Lower leg skin (tissue), 4 donors: Measurements from ENCODE around the gene TXLNB. TPM values are rescaled to one million over a fixed set of nuclear protein-coding genes. Genes with fewer than 3 reads are reported as not detected.

ENCODE experiments used
- DNase-seq, 2 donors: peaks; one replicate each; pipeline ENCODE4 v3.0.0-alpha.2; 2019; ENCODE audit warnings: low spot score in 2 of 2
- H3K4me3 ChIP-seq: fragments of 200-600 bp; sonication (generic); 2 replicates; pipeline ENCODE4 v1.5.1; 2017; ENCODE audit warnings: mild to moderate bottlenecking, low read depth; ENCODE audit not compliant: poor library complexity, severe bottlenecking
- POLR2A ChIP-seq, 2 donors: fragments of 450-650 bp; IDR thresholded peaks; one replicate each; pipeline ENCODE4 v1.6.1; 2016 to 2017; ENCODE audit warnings: antibody characterized with exemption in 2 of 2, mild to moderate bottlenecking in 1 of 2, moderate library complexity in 1 of 2
- WGBS, 2 donors: methylation state at CpG; one replicate each; pipeline ENCODE4 v1.1.5; 2018; 5-methylcytosine and 5-hydroxymethylcytosine counted together
- intact Hi-C: fragments of 100-400 bp; cut with DNase I; formaldehyde crosslinking; loops from one replicate; pipeline ENCODE4 v1.15.0; 2023; ENCODE audit warnings: low total_unique reads
- total RNA-seq, 4 donors: library from RNA; depleted of rRNA; stranded (reverse); fragments of >200 nt; gene quantifications; one replicate each; pipeline ENCODE4 v1.1.0, GENCODE V29; 2016
- TF ChIP-seq, protein P1 (sequence below), 3 donors: fragments of 450-650 bp; IDR thresholded peaks; one replicate each; pipeline ENCODE4 v1.5.1; 2016; ENCODE audit warnings: antibody characterized with exemption in 3 of 3, mild to moderate bottlenecking in 3 of 3, moderate library complexity in 2 of 3

Gene TXLNB
- total RNA-seq, 4 donors from 2014 or later: 0.27 to 0.29 TPM; not detected in 2

GRCh38 chr6:139336488-139336887 lies 44.7 kb upstream of the TXLNB start:
- DNase-seq: no peak
- 19 to 29% methylated on average over 4 of the region's 4 CpGs for WGBS, 2 donors

GRCh38 chr6:139335447-139336210 lies 43.8 kb upstream of the TXLNB start:
- no peak for DNase-seq
- H3K4me3 ChIP-seq: no peak overlapping the region
- WGBS, 2 donors: 55 to 58% methylated on average over 5 of the region's 5 CpGs
- intact Hi-C loops: no loop called here
- TF ChIP-seq, protein P1, sequence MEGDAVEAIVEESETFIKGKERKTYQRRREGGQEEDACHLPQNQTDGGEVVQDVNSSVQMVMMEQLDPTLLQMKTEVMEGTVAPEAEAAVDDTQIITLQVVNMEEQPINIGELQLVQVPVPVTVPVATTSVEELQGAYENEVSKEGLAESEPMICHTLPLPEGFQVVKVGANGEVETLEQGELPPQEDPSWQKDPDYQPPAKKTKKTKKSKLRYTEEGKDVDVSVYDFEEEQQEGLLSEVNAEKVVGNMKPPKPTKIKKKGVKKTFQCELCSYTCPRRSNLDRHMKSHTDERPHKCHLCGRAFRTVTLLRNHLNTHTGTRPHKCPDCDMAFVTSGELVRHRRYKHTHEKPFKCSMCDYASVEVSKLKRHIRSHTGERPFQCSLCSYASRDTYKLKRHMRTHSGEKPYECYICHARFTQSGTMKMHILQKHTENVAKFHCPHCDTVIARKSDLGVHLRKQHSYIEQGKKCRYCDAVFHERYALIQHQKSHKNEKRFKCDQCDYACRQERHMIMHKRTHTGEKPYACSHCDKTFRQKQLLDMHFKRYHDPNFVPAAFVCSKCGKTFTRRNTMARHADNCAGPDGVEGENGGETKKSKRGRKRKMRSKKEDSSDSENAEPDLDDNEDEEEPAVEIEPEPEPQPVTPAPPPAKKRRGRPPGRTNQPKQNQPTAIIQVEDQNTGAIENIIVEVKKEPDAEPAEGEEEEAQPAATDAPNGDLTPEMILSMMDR (IDR thresholded peaks at IDR 0.05): no peak
- TF ChIP-seq POLR2A (IDR thresholded peaks at IDR 0.05): no peak

More at GRCh38 chr6:139336488-139336887, 44.7 kb upstream of the TXLNB start:
- H3K4me3 ChIP-seq: no peak overlapping the region
- TF ChIP-seq, protein P1 (IDR thresholded peaks at IDR 0.05): no peak
- TF ChIP-seq POLR2A (IDR thresholded peaks at IDR 0.05): no peak
- intact Hi-C loops: no loop called here

DNA sequence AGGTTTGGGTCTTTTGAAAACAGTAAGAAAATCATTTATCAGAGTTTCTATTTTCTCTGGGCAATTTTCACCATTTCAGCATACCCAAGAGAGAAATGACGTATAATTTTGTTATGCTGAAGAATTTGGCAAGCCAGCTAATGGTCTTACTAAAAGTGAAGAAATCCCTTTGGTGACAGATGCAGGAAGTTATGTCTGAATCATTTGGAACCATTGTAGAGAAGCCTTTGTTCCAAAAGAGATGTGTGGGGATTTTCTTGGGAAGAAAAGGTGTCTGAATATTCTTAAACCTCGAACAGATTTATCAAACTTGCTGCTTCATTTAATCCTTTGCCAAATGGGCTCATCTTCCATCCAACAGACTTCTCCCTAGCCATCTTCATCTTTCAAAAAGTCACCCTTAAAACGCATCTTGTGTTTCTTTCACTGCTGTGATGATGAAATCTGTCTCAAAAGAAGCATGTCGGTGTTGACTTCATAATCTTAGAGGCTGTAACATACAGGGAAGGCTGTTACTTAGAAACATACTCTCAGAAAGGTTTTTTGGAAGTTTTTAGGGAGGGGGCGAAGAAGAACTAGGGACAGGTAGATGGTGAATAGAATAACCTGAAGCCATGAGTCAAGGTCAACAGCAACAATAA lies 43.1 kb upstream of the TXLNB start:
- H3K4me3 ChIP-seq: no peak overlapping the region
- WGBS, 2 donors: 28 to 35% methylated on average over 5 of the region's 5 CpGs
- no peak for TF ChIP-seq POLR2A (IDR thresholded peaks at IDR 0.05)
- TF ChIP-seq, protein P1 (IDR thresholded peaks at IDR 0.05): no peak
- intact Hi-C loops: no loop called here
- DNase-seq: no peak

DNA sequence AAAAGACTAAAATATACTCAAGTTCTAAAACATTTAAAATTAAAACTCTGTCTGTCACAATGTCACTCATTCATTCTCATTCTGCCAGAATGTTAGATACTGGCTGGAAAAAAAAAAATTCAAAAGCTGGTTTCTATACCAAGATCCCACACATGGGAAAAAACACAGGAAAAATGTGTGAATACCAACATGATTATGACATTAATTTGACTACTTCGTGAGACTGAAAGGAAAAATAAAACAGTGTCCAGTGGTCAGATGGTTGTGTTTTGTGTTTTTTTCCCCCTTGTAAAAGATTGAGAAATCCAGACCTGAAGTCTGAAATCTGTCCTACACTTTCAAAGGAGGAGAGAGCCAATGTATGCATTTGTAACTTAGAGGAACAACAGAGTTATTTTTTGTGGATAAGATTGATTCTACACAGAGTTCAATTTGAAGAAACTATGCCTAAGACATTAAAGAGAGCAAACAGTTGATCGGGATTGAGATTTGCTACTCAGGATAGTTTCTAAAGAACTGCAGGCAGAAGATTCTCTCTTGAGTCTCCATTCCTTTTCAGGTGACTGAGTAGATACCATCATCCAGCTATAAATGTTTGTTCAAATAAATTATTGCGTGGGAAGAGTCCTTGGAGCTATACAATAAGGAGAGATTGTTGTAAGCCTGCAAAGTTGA lies 39.2 kb upstream of the TXLNB start:
- intact Hi-C loops: no loop called here
- TF ChIP-seq, protein P1 (IDR thresholded peaks at IDR 0.05): no peak
- TF ChIP-seq POLR2A (IDR thresholded peaks at IDR 0.05): no peak
- no peak for DNase-seq
- H3K4me3 ChIP-seq: no peak overlapping the region
- 59 to 66% methylated on average over 3 of the region's 3 CpGs for WGBS, 2 donors

GRCh38 chr6:139330306-139330705 lies 38.5 kb upstream of the TXLNB start:
- DNase-seq: no peak
- intact Hi-C loops: no loop called here
- WGBS, 2 donors: 80 to 81% methylated on average over 5 of the region's 5 CpGs
- TF ChIP-seq POLR2A (IDR thresholded peaks at IDR 0.05): no peak
- TF ChIP-seq, protein P1 (IDR thresholded peaks at IDR 0.05): no peak
- H3K4me3 ChIP-seq: no peak overlapping the region
